Measurements from ENCODE around the gene DNAJB11.

DNAJB11 gene

GRCh38 chr3:186564586-186564985 is 5.9 kb upstream of the DNAJB11 start:
- TF ChIP-seq CTCF (conservative IDR thresholded peaks at IDR 0.05), result no peak
- H3K27ac ChIP-seq, result no peak overlapping the region

DNA sequence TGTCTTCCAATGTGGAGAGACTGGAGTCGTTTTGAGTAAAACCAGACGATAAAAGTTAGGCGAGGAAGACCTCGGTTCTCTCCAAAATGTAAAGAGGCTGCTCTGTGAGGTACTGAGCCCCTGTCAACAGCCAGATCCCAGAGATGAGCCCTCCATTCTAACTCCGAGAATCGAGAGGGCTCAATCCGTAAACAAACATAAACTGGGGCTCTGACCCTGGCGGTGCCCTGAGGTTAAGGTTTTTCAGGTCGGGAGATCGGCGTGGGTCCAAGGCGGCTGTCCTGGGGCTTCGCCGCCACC is 3.8 kb upstream of the DNAJB11 start:
- no peak for TF ChIP-seq CTCF (conservative IDR thresholded peaks at IDR 0.05)
- H3K27ac ChIP-seq, result peak overlapping the region; percentile 81

GRCh38 chr3:186567072-186567921 is 3.2 kb upstream of the DNAJB11 start, which contains the start of gene TBCCD1:
Gene TBCCD1, minus strand, starts transcription at chr3:186567339. Its CDS starts 3,010 bp downstream, at chr3:186564329.
- H3K27ac ChIP-seq, result peak within 1 kb of the TSS; percentile 81
- no peak for TF ChIP-seq CTCF (conservative IDR thresholded peaks at IDR 0.05)

DNA sequence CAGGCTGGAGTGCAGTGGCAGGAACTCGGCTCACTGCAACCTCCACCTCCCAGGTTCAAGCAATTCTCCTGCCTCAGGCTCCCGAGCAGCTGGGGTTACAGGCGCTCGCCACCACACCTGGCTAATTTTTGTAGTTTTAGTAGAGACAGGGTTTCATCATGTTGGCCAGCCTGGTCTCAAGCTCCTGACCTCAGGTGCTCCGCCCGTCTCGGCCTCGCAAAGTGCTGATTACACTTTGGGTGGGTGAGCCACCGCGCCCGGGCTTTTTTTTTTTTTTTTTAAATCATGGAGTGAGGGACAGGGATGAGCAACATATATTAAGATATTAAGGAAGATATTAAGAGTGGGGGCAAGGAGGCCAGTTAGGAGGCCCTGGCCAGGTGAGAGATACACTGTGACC is 1.2 kb upstream of the DNAJB11 start:
- H3K27ac ChIP-seq, result peak overlapping the region; percentile 33; the same call in 1 of the 2 replicates

DNA sequence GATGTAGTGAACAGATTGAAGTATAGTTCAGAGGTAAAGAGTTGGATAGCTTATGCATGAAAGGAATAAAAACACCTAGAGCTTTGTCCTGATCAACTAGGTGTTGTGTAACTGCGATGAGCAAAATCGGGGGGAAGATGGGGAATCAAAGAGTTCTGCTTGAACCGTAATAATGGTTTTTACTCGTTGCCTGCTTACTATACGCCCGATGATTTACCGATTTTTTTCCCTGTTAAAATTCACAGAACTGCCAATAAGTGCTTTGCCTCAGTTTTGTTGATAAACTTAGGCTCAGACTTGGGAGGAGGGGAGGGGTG is 783 bp upstream of the DNAJB11 start:
- no peak for TF ChIP-seq CTCF (conservative IDR thresholded peaks at IDR 0.05)
- H3K27ac ChIP-seq, result peak overlapping the region; percentile 33; the same call in 1 of the 2 replicates

GRCh38 chr3:186570941-186571643 is 572 bp downstream of the DNAJB11 start:
- TF ChIP-seq CTCF (conservative IDR thresholded peaks at IDR 0.05), result no peak
- H3K27ac ChIP-seq, result peak overlapping the region; percentile 66; the same call in 1 of the 2 replicates

GRCh38 chr3:186571644-186572013 is 1.1 kb downstream of the DNAJB11 start:
- no peak for TF ChIP-seq CTCF (conservative IDR thresholded peaks at IDR 0.05)
- H3K27ac ChIP-seq, result peak overlapping the region; percentile 66; the same call in 1 of the 2 replicates

- no peak for TF ChIP-seq CTCF (conservative IDR thresholded peaks at IDR 0.05)
- no peak overlapping the region for H3K27ac ChIP-seq
Measured at GRCh38 chr3:186577521-186577920, 7.0 kb downstream of the DNAJB11 start.
